Endodermal cell (in vitro differentiated cells): ENCODE data around the gene ENAH. TPM values are rescaled to one million over a fixed set of nuclear protein-coding genes. Genes with fewer than 3 reads are reported as not detected.

ENCODE experiments used
- DNase-seq: peaks from one replicate; pipeline ENCODE4 v3.0.0-alpha.2; 2017
- H3K27ac ChIP-seq: 2 replicates; pipeline ENCODE4 v1.5.1; 2013; ENCODE audit warnings: mild to moderate bottlenecking, low read depth, low read length, moderate library complexity
- H3K27me3 ChIP-seq: 2 replicates; pipeline ENCODE4 v1.6.1; 2013; ENCODE audit warnings: mild to moderate bottlenecking, low read length, moderate library complexity; ENCODE audit not compliant: insufficient read depth, control insufficient read depth, poor library complexity, severe bottlenecking
- H3K36me3 ChIP-seq: 2 replicates; pipeline ENCODE4 v1.7.0; 2013; ENCODE audit warnings: mild to moderate bottlenecking, low read length, moderate library complexity; ENCODE audit not compliant: control insufficient read depth, insufficient read depth
- H3K4me1 ChIP-seq: one replicate; pipeline ENCODE4 v1.7.0; 2013; ENCODE audit warnings: low read length; ENCODE audit not compliant: control insufficient read depth, insufficient read depth
- H3K4me3 ChIP-seq: 2 replicates; pipeline ENCODE4 v1.5.1; 2013; ENCODE audit warnings: mild to moderate bottlenecking, low read length, moderate library complexity
- H3K9ac ChIP-seq: 2 replicates; pipeline ENCODE4 v1.6.1; 2013; ENCODE audit warnings: mild to moderate bottlenecking, low read length, moderate library complexity; ENCODE audit not compliant: poor library complexity, severe bottlenecking; ENCODE audit errors: extremely low read depth
- H3K9me3 ChIP-seq: 2 replicates; pipeline ENCODE4 v1.6.1; 2013; ENCODE audit warnings: mild to moderate bottlenecking, low read length, moderate library complexity; ENCODE audit not compliant: control insufficient read depth
- H3K27ac Mint-ChIP-seq: 2 replicates; pipeline ENCODE4 v1.8.0; 2020; ENCODE audit warnings: mixed read lengths
- H3K27me3 Mint-ChIP-seq: 2 replicates; pipeline ENCODE4 v1.8.0; 2021; ENCODE audit warnings: mild to moderate bottlenecking, mixed read lengths; ENCODE audit not compliant: insufficient read depth
- H3K36me3 Mint-ChIP-seq: 2 replicates; pipeline ENCODE4 v1.8.0; 2020; ENCODE audit warnings: low read depth, mixed read lengths
- H3K4me1 Mint-ChIP-seq: 2 replicates; pipeline ENCODE4 v1.8.0; 2020; ENCODE audit warnings: mixed read lengths
- H3K4me3 Mint-ChIP-seq: 2 replicates; pipeline ENCODE4 v1.8.0; 2020; ENCODE audit warnings: mild to moderate bottlenecking, moderate library complexity, mixed read lengths
- H3K9me3 Mint-ChIP-seq: 2 replicates; pipeline ENCODE4 v1.8.0; 2020; ENCODE audit warnings: mild to moderate bottlenecking, mixed read lengths
- WGBS, 2 experiments: methylation state at CpG; one replicate each; pipeline versions ENCODE4 v1.1.5 to v1.1.7; 2013; ENCODE audit warnings: missing lambda C conversion rate in 2 of 2, mixed read lengths in 1 of 2; ENCODE audit not compliant: insufficient coverage in 1 of 2, insufficient read length in 1 of 2; 5-methylcytosine and 5-hydroxymethylcytosine counted together
- total RNA-seq, 2 donors: library from RNA; stranded (reverse); fragmentation: NEBNext Ultra II Directional in 1 of 2; extraction: Animal tissue kit (Norgen Biotek cat#: 25700) in 1 of 2; gene quantifications; 2 replicates in 1 of 2; 3 replicates in 1 of 2; pipeline ENCODE4 v1.2.1, GENCODE V29; 2021
- TF ChIP-seq, protein P1 (sequence below): fragments of 200-600 bp; sonication (generic); conservative IDR thresholded peaks from 2 replicates; pipeline ENCODE4 v1.5.0; 2021; ENCODE audit warnings: antibody characterized with exemption, mild to moderate bottlenecking

ENAH gene
- total RNA-seq, 2 donors from 2014 or later, result 263 to 267 TPM

- no peak overlapping the region for H3K27ac ChIP-seq
- no peaks in the 10 kb centered on the region for H3K36me3 ChIP-seq
- Mint-ChIP-seq H3K27me3 (peaks cover 12% of the 10 kb centered on the region), H3K4me1 (peaks cover 4% of the 10 kb centered on the region), H3K27ac (no peak overlapping the region), H3K9me3 (no peaks in the 10 kb centered on the region), H3K4me3 (no peak overlapping the region), H3K36me3 (no peaks in the 10 kb centered on the region)
- no peaks in the 10 kb centered on the region for H3K9me3 ChIP-seq
- H3K4me1 ChIP-seq, result no peaks in the 10 kb centered on the region
- WGBS, 2 experiments, result 76 to 78% methylated on average over 5 of the region's 5 CpGs
- peak; percentile 5 for DNase-seq
- TF ChIP-seq, protein P1, sequence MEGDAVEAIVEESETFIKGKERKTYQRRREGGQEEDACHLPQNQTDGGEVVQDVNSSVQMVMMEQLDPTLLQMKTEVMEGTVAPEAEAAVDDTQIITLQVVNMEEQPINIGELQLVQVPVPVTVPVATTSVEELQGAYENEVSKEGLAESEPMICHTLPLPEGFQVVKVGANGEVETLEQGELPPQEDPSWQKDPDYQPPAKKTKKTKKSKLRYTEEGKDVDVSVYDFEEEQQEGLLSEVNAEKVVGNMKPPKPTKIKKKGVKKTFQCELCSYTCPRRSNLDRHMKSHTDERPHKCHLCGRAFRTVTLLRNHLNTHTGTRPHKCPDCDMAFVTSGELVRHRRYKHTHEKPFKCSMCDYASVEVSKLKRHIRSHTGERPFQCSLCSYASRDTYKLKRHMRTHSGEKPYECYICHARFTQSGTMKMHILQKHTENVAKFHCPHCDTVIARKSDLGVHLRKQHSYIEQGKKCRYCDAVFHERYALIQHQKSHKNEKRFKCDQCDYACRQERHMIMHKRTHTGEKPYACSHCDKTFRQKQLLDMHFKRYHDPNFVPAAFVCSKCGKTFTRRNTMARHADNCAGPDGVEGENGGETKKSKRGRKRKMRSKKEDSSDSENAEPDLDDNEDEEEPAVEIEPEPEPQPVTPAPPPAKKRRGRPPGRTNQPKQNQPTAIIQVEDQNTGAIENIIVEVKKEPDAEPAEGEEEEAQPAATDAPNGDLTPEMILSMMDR, result no peak
- H3K9ac ChIP-seq, result no peak overlapping the region
- H3K27me3 ChIP-seq, result no peaks in the 10 kb centered on the region
- no peak overlapping the region for H3K4me3 ChIP-seq
These were observed 176.4 kb downstream of the ENAH start for GRCh38 chr1:225476538-225476988.

- peaks cover 14% of the 10 kb centered on the region for H3K27me3 Mint-ChIP-seq
- peak; percentile 30 for DNase-seq
- H3K4me1 Mint-ChIP-seq, result peaks cover 4% of the 10 kb centered on the region
These were observed 176.8 kb downstream of the ENAH start for GRCh38 chr1:225476100-225476511.

GRCh38 chr1:225474986-225475820, 177.7 kb downstream of the ENAH start:
- no peaks in the 10 kb centered on the region for H3K9me3 Mint-ChIP-seq
- no peak overlapping the region for H3K27ac Mint-ChIP-seq
- H3K36me3 Mint-ChIP-seq, result no peaks in the 10 kb centered on the region
- Histone ChIP-seq H3K4me3 (no peak overlapping the region), H3K27ac (no peak overlapping the region), H3K36me3 (no peaks in the 10 kb centered on the region), H3K9me3 (no peaks in the 10 kb centered on the region), H3K9ac (no peak overlapping the region), H3K27me3 (no peaks in the 10 kb centered on the region), H3K4me1 (no peaks in the 10 kb centered on the region)
- H3K4me1 Mint-ChIP-seq, result peaks cover 4% of the 10 kb centered on the region
- WGBS, 2 experiments, result 36 to 39% methylated on average over 14 to 50 of the region's 50 CpGs
- no peak overlapping the region for H3K4me3 Mint-ChIP-seq
- H3K27me3 Mint-ChIP-seq, result peaks cover 16% of the 10 kb centered on the region
- peak; percentile 92 for DNase-seq
- TF ChIP-seq, protein P1, result peak; percentile 100

More at GRCh38 chr1:225476100-225476511, 176.8 kb downstream of the ENAH start:
- Histone ChIP-seq H3K4me3 (no peak overlapping the region), H3K27me3 (no peaks in the 10 kb centered on the region), H3K4me1 (no peaks in the 10 kb centered on the region), H3K9ac (no peak overlapping the region), H3K9me3 (no peaks in the 10 kb centered on the region), H3K36me3 (no peaks in the 10 kb centered on the region), H3K27ac (no peak overlapping the region)
- no peak overlapping the region for H3K4me3 Mint-ChIP-seq
- 88 to 98% methylated on average over 6 to 7 of the region's 7 CpGs for WGBS, 2 experiments
- no peaks in the 10 kb centered on the region for H3K9me3 Mint-ChIP-seq
- TF ChIP-seq, protein P1, result no peak
- H3K27ac Mint-ChIP-seq, result no peak overlapping the region
- H3K36me3 Mint-ChIP-seq, result no peaks in the 10 kb centered on the region
